Stimulated activated naive CD8-positive, alpha-beta T cell treated with anti-CD3 and anti-CD28 coated beads, Interleukin-15, Interleukin-2, amounts not matched to agents 100 U/mL and 50 U/mL, for 24 hours (primary cell): Measurements from ENCODE around the gene IDH3A.

Experiments used
- ATAC-seq: fragments of 150-1000 bp; cut with Tn5 transposase; one replicate; pipeline ENCODE4 v1.10.0; 2021
- DNase-seq: peaks from one replicate; pipeline ENCODE4 v3.0.0; 2021

The IDH3A gene

DNA sequence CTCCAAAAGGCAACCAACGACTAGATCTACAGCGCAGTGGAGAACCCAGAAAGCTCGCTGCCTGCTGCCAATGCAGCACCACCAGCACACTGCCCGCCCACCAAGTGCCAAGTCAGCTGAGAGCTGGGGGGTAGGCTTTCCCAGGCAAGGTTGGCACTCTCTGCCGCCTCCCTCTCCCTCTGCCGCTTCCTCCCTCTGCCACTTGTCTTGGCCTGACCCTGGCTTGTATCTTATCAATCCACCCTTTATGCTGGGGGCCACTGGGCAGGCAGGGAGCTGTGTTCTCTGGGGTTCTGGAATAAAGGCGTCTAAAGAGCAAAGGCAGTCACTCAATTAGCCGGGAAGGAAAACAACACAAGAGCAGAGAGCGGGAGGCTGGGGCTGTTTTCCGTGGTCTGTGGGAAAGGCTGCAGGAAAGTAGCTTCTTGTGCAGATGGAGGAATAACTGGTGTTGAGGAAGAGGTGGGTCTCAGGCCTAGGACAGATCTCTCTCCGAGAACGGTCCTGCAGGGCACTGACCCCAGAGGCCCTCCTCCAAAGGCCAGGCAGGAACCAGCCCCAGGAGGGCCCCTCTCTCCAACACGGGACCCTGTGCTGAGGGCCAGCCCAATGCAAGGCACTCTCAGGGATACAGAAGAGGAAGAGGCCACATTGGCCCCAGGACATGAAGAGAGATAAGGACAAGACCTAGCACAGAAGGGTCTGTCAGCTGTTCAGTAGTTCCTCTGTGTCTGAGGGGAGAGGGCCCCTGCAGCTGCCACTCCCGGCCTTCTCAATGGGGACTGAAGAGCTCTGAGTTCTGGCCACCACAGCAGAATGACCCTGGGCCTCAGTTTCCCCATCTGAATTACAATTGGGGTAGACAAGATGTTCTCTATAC lies 54.4 kb downstream of the IDH3A start:
- DNase-seq (no peak), ATAC-seq (no peak)

DNA sequence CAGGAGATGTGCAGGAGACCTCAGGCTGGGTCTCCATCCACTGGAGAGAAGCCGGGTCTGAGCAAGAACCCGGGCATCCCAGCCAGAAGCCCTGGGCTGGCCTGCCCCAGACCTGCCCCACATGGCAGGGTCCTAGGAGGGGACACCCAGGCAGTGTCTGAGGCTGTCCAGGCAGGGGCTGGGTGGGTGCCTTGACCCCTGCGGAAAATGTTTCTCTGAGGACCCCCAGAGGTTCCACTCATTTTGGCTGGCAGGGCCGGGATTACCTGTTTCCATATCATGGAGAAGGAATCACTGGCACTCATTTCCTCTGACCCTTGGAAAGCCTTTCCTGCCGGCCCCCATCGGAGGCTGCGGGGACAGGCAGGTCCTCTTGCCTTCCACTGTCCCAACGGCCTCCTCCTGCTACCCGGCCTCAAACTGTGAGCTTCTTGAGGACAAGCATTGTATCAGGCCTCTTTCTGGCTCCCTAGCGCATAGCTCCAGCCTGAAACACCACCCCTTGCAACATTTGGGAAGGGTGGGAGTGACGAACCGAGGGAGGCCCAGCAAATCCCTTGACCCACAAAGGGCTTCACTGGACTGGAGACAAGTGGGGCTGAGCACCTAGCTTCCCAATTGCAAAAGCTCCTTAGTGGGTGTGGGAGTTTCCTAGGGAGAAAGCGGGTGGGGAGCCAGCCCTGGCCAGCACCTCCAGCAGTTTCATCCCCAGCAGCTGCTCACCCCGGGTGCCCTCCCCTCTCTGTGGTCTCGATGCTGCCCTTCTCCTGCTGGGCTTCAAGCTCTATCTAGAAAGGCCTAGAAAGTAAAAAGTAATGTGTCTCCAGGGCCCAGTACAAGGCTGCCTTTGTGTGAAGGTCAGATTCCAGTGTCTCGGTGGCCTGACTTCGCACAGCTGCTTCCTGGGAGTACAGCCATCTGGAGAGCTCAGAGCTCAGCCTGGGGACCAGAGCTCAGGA lies 55.5 kb downstream of the IDH3A start:
- ATAC-seq (no peak), DNase-seq (no peak)

DNA sequence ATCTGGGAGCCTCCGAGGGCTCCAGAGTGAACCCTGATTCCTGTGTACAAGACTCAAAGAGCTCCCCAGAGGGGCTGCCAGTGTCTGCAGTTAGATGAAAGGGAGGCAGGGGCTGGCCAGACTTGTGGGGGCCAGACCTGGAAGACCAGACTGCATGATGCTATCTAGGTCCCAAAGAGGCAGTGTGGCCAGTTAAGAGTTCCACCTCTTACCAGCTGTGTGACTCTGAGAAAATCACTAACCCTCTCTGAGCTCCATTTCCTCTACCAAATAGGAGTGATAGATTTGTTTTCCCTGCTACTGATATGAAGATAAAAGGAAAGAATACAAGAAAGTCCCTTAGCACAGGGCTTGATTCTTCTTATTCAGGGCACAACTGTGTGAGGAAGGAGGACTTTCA lies 56.2 kb downstream of the IDH3A start:
- ATAC-seq (no peak), DNase-seq (no peak)

DNA sequence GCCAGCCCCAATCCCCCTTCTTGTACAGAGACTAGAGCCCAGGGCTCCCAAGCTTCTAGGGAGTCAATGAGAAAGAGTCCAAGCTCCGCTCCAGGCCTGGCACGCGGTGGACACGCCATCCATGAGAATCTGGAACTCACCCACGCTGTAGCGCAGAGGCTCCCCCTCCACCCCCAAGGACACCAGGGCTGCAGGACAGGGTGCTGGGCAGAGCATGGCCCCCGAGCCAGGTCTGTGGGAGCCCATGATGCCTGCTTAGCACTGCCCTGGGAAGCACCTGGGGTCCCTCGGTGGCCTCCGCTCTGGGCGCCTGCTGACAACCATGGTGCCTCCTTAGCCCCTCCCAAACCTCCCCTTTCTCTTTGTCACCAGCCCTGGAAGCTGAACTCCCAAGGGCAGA lies 56.7 kb downstream of the IDH3A start:
- DNase-seq (no peak), ATAC-seq (no peak)

DNA sequence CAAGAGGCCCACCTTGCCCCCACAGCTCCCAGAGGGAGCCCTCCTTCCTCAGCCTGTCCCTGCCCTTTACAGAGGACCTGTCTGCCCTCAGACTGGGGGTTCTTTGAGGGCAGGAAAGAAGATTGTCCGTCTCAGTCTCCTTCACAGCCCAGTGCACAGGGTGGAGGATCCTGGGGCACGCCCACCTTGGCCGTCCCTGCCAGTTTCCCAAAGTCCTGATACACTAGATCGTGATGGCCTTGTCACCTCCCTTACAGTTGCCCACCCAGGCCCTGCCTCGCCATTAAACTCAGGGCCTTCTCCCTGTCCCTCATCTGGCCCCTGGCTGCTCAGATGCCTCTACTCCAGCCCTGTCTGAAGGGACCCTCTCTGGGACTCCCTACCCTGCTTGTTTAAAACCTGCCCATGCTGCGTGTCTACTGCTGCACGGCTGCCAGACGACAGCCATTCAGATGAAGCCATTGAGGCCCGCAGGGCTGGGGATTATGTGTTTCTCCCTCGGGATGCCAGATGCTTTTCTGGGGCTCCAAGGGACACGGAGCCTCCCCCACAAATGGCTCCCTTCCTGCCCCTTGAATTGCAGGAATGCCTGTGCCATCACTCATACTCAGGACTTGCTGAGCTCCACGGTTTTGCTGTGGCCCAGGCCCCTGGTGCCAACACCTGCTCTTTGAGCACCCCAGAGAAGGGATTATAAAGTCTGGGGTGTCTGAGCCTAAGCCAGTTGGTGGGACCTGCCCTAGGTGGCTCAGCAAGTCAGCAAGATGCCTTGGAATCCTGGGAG lies 57.4 kb downstream of the IDH3A start:
- DNase-seq, result no peak
- ATAC-seq, result no peak

DNA sequence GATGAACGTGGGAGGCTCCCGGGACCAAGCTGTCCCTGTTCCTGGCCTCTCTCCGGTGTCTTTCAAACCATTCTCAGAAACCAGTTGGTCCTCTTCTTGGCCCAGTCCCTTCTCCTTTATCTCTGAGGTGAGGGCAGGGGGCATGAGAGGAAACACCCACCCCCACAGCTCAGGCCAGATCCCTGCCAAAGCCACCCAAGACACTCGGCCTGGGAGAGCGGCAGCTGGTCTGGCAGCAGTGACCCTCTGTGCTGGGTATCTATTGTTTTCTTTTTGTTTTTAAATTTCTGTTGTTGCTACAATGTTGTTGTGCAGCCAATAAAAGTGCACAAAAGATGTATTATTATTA lies 57.9 kb downstream of the IDH3A start:
- ATAC-seq (no peak), DNase-seq (no peak)

DNA sequence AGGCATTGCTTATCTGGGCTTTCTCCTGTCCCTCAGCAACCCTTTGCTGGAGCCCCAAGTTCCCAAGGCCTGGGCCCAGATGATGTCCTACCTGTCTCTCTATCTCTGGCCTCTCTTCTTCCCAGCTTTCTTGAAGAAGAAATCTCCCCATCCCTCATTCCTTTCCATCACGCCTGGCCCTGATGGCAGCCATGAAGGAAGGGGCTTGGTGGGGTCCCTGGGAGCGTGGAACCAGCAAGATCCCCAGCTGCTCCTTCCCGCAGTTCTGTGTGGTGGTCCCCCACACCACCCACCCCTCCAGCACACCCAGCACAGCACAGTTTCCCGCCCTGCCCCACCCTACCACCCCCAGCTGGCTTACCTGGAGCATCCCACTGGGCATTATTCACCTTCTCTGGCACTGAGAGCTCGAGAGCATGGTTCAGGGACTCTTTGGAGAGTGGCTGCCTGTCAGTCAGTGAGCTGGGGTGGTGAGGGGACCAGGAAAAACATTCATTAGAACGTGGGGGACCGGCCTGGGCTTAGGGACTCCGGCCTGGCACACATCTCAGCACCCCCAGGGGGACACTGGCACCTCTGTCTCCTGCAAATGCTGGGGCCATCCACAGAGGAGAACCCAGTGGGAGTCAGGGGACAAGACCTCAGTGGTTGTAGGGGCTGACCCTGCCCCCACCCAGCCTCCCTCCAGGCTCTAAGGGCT lies 58.6 kb downstream of the IDH3A start:
- ATAC-seq, result no peak
- DNase-seq, result no peak

DNA sequence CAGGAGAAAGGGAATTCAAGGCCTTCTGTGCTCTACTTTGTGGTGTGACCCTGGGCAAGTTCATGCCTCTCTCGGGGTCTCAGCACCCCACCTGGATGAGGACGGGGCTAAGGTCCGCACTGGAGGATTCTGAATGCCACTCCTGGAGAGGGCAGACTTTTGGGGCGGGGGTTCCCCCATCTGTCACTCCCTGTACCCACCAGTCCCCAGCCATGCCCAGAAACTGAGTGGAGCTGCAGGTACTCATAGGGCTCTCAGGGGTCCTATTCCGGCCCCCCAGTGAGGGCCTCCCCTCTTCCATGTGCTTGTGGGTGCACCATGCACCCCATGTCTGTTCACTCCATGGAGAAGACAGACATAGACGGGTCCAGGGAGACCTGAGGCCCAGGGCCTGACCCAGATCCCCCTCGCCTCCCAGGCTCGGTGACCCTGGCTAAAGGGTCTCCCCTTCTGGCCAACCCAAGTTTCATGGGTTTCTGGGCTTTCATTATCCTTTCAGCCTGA lies 59.2 kb downstream of the IDH3A start:
- ATAC-seq (no peak), DNase-seq (no peak)

DNA sequence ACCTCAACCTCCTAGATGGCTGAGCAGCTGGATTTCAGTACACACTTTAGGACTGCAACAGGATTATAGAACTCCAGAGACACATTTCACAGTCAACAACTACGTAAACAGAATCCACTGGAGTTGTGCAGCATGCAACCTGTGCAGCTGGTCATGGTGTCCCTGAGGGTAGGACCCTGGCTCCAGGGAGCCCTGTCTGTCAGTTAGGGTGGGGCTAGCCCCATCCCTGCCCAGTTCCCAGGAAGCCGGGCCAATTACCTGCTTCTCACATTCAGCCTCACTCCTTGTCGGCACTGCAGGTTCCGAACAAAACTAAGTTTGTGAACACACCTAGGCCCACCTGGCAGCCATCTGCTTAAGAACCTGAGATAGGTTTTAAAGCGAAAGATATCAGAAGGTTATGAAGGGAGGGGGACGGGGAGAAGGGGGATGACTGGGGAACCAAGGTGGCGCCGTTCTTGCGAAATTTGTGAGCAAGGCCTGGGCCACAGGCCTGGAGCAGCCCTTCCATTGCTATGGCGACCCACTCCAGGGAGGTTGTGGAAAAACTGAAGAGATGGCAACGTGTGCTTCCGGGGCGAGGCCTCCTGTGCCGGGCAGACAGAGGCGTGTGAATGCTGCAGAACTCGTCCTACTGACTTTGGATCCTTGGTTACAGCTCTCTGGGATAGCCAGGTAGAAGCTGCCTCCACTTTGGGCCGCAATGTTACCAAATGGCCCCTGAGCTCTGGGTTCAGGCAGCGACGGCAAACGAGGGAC lies 59.9 kb downstream of the IDH3A start:
- DNase-seq, result no peak
- no peak for ATAC-seq

DNA sequence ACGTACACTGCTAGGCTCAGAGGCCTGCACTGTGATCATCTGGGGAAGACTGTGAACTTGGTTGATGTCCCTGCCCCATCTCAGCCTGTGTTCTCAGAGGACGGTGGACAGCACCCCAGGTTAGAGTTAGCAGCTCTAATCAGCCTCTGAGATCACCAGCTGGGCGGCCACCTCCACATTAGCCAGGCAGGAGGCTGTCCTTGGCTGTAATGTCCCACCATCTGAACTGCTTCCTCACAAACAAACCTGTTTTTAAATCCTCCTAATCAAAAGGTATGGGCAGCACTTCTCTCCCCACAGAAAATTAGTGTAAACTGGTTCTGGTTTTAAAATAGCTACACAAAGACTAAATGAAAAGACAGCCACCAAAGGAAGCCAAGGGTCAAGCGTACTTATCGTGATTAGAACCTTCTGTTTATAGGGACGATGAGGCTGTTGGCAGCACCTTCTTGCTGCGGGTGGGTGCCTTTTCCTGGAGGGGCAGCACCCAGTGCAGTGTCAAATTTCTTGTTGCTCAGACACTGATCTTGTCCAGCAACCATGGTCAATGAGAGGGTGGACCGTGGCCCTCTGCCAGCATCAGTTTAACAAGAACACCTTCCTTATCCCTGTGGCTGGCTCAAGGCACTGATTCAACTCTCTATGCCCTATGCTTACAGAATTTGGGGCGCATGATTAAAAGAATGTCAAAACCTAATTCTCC lies 60.6 kb downstream of the IDH3A start:
- DNase-seq (no peak), ATAC-seq (no peak)

DNA sequence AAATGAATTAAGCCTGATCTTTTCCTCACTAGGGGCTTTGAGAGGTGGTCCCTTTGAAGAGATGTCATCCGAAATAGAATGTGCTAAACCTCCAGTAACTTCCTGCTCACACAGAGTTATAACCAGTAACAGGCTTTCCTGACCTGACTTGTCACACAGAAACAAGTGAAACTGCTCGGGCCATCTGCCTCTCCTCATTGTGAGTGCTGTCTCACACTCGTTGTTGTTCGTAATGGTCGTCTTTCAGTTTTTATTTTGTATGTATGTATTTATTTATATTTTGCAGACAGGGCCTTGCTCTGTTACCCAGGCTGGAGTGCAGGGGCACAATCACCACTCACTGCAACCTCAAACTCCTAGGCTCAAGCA lies 61.2 kb downstream of the IDH3A start:
- DNase-seq, result no peak
- no peak for ATAC-seq

DNA sequence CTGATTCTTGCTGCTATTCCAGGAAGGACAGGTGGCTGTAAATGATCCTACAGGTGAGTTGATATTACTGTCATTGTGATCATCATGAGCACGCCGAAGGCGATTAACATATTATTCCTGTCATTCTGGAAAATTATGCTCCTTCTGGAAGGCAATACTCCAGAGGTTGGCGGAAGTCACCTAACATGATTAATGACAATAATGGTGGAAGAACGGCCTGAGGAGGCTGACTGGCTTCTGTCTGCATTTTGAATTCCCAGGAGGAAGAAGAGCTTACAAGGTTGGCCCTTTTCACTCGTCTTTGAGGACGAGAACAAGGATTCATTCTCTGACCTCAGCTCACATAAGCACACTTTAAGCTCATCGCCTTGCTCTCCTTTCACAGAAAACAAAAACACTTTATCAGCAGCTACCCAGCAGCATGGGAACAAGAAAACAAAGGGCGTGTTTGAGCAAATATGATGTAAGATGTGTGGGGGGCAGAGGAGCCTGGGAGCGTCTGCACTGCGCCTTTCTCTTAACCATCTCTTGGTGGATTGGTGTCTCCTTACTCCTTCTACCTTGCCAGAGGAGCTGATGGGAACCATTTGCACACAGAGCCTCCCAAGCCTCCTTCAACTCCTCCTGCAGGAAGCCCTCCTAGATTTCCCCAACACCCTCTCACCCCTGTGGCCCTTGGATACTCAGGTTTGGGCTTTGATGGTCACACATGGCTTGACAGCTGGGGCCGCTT lies 62.2 kb downstream of the IDH3A start:
- DNase-seq (no peak), ATAC-seq (no peak)

DNA sequence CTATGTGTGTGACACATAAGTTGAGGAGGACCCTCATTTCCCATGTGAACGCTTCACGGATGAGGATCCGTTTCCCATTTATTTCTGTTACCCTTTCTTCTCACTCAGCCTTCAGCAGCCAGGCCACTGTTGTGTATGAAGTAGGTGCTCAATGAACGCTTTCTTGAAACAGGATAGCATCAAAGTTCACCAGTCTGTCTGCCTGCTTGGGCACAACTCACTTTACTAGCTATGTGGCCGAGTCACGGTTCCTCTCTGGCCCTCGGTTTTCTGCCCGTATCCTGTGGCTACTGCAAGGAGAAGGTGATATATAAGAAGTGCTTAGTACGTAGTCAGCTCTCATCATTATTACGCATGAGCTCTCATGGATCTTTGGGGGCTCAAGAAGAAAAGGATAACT lies 62.8 kb downstream of the IDH3A start:
- ATAC-seq, result no peak
- no peak for DNase-seq

DNA sequence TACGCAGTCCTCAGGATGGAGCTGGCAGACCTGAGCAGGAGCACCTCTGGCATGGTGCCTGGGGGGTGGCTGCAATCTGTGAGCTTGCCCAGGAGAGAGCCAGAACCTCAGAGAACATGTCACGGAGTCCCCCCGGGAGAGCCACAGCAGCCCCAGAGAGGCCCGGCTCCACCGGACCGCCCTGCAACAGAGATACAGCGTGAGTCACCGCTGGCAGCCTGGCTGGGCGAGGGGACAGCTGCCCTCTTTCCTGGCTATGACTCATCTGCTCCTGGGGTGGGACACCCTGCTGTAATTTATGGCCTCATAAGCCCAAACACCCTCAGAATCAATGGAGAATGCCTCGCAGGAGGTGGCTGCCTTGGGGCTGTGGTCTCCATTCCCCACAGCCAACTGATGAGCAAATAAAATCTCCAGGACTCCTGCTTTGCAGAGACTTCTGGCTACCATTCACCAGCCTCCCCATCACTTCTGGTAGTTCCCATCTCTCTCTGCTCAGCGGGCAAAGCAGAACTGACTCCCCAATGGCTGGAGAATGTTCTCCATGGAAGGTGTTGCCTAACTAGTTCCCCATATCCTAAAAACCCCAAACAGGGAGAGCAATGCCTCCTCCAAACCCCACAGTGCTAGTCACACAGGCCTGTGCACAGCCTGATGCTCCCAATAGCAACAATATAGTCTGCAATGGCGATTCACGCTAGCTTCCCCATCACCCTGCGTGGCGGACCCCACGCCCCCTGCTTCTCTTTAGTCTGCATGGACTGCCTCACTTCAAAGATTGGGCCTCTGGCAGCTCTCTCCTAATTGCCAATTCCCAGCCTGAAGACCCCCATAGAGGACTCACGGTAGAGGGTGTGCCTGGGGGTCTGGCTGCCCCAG lies 63.6 kb downstream of the IDH3A start:
- DNase-seq (no peak), ATAC-seq (no peak)

DNA sequence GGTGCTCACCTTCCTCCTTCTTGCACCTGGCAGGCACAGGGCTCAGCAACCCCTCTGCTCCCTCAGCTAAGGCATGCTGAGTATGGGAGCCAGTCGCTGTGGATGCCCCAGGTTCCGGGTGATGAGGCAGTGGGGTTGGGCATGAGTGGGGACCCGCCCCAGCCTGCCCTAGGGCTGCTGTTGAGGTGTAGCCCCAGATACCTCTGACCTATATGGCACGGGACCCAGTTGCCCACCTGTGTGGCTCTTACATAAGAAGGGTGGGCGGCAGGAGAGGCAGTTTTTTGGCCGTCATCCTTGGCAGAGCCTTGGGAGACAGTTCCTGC lies 64.2 kb downstream of the IDH3A start:
- no peak for ATAC-seq
- DNase-seq, result no peak

DNA sequence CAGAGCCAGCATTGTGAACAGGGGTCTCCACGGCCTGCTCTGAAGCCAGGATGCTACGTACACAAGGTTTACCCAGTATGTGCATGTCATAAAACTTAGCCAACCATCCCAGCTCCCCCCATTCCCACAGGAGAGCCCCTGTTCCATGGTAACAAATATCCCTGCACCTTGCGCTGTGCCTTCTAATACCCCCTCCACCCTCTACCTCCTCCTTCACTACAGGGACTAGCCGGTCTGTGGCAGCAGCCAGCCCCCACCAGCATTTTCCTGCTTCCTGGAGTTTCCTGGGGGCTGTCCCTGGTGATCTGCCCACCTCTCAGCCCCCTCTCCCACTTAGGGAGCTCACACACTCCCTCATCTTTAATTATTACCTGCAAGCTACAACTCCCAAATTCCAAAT lies 64.8 kb downstream of the IDH3A start:
- DNase-seq (no peak), ATAC-seq (no peak)

DNA sequence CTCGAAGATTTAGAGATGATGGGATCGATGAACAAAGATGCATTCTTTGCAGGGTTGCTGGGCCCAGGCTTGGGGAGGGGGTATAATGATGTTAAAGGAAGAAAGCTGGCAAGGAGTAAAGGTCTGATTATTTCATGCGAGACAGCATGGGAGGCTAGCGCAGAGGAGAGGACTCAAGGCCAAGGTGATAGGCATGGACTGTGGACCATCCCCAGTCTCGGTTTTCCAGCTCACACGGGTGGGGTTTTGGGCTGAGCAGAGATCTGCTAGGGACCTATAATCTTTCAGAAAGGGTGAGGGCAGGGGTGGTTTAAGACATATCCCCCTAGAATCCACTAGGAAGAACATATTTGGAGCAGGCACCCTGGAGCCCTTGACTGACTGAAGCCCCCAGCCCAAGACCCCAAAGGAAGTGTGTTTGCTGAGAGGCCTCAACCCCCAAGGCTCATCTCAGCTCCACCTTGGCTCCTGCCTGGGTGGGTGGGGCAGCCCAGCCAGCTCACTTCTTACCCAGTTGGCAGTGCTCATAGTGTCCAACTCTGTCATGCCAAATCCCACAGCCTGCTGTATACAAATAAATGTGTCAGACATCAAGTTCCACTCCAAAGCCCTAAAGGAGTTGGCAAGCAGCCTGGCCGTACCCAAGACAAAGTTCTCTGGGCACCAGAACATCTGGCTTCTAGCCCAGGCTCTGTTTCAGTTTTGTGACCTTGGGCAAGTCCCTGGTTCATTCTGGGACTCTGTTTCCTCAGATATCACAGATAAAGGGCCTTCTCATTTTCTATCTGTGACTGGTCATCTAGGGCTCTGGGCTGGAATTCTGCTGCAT lies 67.3 kb downstream of the IDH3A start:
- DNase-seq (no peak), ATAC-seq (no peak)

DNA sequence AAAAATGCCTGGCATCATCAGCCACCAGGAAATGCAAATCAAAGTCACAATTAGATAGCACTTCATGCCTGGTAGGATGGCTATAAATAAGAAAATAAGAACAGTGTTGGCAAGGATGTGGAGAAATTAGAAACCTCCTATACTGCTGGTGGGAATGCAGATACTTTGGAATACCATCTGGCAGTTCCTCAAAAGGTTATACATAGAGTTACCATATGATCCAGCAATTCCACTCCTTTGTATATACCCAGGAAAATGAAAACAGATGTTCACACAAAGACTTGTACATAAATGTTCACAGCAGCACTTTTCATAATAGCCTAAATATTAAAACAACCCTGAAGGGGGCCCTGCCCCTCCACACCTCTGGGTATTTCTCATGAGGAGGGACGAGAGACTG lies 71.6 kb downstream of the IDH3A start:
- no peak for DNase-seq
- no peak for ATAC-seq
